ENCODE data around the gene BACH1. TPM values are rescaled to one million over a fixed set of nuclear protein-coding genes. Genes with fewer than 3 reads are reported as not detected.
A peak's percentile ranks its signal among the peaks of the same experiment; 100 is the strongest.

The BACH1 gene
- total RNA-seq, 1 donor from 2014 or later, result 12.7 TPM

DNA sequence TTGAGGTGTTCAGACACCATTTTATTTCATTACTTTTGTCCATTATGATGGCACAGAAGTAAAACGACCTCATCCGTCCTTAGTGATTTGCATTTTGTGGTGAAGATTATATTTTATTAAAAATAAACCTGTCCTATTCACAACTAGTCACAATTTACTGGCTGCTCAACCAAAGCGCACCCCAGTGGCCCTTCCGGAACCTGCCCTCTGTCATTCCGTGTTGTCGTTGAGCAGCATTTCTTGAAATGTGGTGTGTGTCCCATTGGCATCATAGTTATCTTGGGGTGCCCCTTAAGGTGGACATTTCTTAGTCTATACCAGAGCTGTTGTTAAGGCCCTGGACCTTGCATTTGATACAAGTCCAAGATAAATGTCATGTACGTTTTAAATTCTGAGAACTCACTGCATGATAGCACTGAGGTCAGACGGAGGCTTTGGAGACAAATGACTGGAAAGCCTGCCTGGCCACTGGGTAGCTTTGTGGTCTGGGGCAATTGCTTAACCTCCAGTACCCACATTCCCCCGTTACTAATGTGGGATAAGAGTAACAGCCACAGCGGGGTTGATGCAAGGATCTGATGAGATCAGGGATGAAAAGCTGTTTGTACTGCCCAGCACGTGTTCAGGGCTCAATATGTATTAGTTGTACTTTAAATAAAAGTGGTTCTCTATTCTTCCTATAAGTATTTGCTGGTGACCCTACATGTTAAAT is 36.2 kb downstream of the BACH1 start:
- no peak for TF ChIP-seq CTCF (IDR thresholded peaks at IDR 0.05)
- H3K4me1 ChIP-seq, result peaks cover 0 to 6% of the 10 kb centered on the region in 2 donors
- intact Hi-C loops (cut with DNase I), result no loop called here
- DNase-seq (ENCODE audit: low spot score in 2 of 2), result no peak
- H3K27ac ChIP-seq, result no peak overlapping the region
- H3K9me3 ChIP-seq, result no peaks in the 10 kb centered on the region
- H3K4me3 ChIP-seq, result no peak overlapping the region
- no peaks in the 10 kb centered on the region for H3K27me3 ChIP-seq
- H3K36me3 ChIP-seq, result peaks cover 3 to 4% of the 10 kb centered on the region in 2 donors

DNA sequence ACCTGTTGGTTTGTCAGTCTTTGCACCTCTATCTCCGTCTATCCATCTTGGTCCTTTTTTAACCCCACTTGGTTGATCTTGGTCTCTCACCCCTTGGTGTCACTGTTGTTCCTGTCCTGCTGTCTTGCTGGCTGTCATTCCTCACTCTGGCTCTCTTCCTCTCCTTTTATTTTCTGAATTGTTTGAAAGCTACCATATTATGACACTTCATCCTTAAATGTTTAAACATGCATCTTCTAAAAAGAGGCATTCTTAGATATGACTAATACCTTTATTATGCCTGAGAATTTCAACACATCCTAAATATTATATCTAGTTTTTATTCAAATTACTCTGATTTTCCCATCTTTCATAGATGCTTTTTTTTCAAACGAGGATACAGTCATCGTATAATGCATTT is 37.0 kb downstream of the BACH1 start:
- intact Hi-C loops (cut with DNase I), result no loop called here
- peaks cover 0 to 6% of the 10 kb centered on the region in 2 donors for H3K4me1 ChIP-seq
- no peaks in the 10 kb centered on the region for H3K27me3 ChIP-seq
- H3K9me3 ChIP-seq, result no peaks in the 10 kb centered on the region
- H3K4me3 ChIP-seq, result no peak overlapping the region
- H3K36me3 ChIP-seq, result no peaks in the 10 kb centered on the region
- H3K27ac ChIP-seq, result no peak overlapping the region
- TF ChIP-seq CTCF (IDR thresholded peaks at IDR 0.05), result no peak
- no peak for DNase-seq (ENCODE audit: low spot score in 2 of 2)

DNA sequence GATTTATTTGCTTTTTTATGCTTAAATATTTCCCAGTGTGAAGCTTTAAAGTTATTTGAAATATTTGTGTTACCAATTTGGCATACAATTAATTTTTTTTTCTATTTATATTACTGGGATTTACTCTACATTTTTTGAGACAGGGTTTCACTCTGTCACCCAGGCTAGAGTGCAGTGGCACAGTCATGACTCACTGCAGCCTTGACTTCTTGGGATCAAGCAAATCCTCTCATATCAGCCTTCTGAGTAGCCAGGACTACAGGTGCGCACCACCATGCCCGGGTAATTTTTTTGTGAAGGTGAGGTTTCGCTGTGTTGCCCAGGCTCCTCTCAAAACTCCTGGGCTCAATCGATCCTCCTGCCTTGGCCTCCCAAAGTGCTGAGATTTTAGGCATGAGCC is 39.5 kb downstream of the BACH1 start:
- no peak for DNase-seq (ENCODE audit: low spot score in 2 of 2)
- H3K4me1 ChIP-seq, result peaks cover 6 to 18% of the 10 kb centered on the region in 2 donors
- intact Hi-C loops (cut with DNase I), result no loop called here

GRCh38 chr21:29340228-29340627 is 41.5 kb downstream of the BACH1 start:
- no peak for TF ChIP-seq CTCF (IDR thresholded peaks at IDR 0.05)
- H3K4me1 ChIP-seq, result peaks cover 8 to 29% of the 10 kb centered on the region in 2 donors
- no peaks in the 10 kb centered on the region for H3K9me3 ChIP-seq
- intact Hi-C loops (cut with DNase I), result loop anchor here (5.0 kb wide), 1 partner anchor 158 kb away; no protein-coding TSS in a partner anchor
- DNase-seq (ENCODE audit: low spot score in 2 of 2), result no peak
- no peaks in the 10 kb centered on the region for H3K27me3 ChIP-seq
- H3K27ac ChIP-seq, result no peak overlapping the region
- no peaks in the 10 kb centered on the region for H3K36me3 ChIP-seq
- no peak overlapping the region for H3K4me3 ChIP-seq

More for the DNA sequence above, 39.5 kb downstream of the BACH1 start:
- Histone ChIP-seq H3K4me3 (no peak overlapping the region), H3K9me3 (no peaks in the 10 kb centered on the region), H3K27ac (no peak overlapping the region), H3K27me3 (no peaks in the 10 kb centered on the region), H3K36me3 (no peaks in the 10 kb centered on the region)
- no peak for TF ChIP-seq CTCF (IDR thresholded peaks at IDR 0.05)

GRCh38 chr21:29342363-29342957 is 43.7 kb downstream of the BACH1 start:
- TF ChIP-seq CTCF (IDR thresholded peaks at IDR 0.05), result no peak
- no peaks in the 10 kb centered on the region for H3K36me3 ChIP-seq
- peak overlapping the region; percentile 18 to 34 for H3K4me3 ChIP-seq
- intact Hi-C loops (cut with DNase I), result loop anchor here (2.0 to 5.0 kb wide), 2 partner anchors 44 to 160 kb away; partner anchors contain the start of gene BACH1
- peak; percentile 35 to 83 for DNase-seq (ENCODE audit: low spot score in 2 of 2)
- H3K27ac ChIP-seq, result peak overlapping the region; percentile 28 to 70
- peaks cover 8 to 39% of the 10 kb centered on the region in 2 donors for H3K4me1 ChIP-seq
- H3K9me3 ChIP-seq, result no peaks in the 10 kb centered on the region
- H3K27me3 ChIP-seq, result no peaks in the 10 kb centered on the region
